Daoy (cell line): Measurements from ENCODE around the gene NMD3. TPM values are rescaled to one million over a fixed set of nuclear protein-coding genes. Genes with fewer than 3 reads are reported as not detected.
"Not testable (repeated sequence)": the region's sequence is repeated elsewhere in the genome, so short reads cannot be mapped to it uniquely, and the experiment has no call there.

Experiments used
- DNase-seq: peaks from one replicate; pipeline ENCODE4 v3.0.0-alpha.2; 2015; ENCODE audit warnings: low read depth
- total RNA-seq: library from RNA; depleted of rRNA; stranded (reverse); fragments of >200 nt; shearing (Covaris generic); gene quantifications from 2 replicates; pipeline ENCODE4 v1.2.3, GENCODE V29; 2014; rRNA removed

Gene NMD3
- total RNA-seq, 1 experiment from 2014 or later = 77.4 TPM

- no peak for DNase-seq
Measured at GRCh38 chr3:161275919-161276318, 54.8 kb downstream of the NMD3 start.

GRCh38 chr3:161282387-161282786 lies 61.3 kb downstream of the NMD3 start:
- DNase-seq = not testable (repeated sequence)

- no peak for DNase-seq
Measured at GRCh38 chr3:161284989-161285388, 63.9 kb downstream of the NMD3 start.

GRCh38 chr3:161289174-161289573 lies 68.1 kb downstream of the NMD3 start:
- DNase-seq = no peak

- peak; percentile 28 for DNase-seq
Measured at GRCh38 chr3:161291191-161291901, 70.2 kb downstream of the NMD3 start.

DNA sequence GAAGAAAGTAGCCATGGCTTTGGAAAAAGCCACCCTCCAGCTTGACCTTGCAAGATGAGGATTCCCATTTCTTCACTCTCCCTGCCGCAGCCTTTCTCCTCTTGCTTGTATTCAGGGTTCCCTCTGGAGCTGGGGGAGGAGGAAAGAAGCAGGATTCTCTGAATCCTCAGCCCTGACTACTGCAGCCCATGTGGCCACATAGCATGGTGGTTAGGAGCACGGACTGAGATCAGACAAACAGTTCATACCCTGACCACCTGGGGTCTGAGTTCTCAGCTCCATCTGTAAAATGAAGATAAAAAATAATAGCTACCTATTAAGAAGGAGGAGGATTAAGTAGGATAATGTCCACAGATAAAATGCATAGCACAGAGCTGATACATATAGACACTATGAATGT lies 72.3 kb downstream of the NMD3 start:
- no peak for DNase-seq

GRCh38 chr3:161295325-161295724 lies 74.2 kb downstream of the NMD3 start:
- DNase-seq = peak; percentile 68

GRCh38 chr3:161296814-161297213 lies 75.7 kb downstream of the NMD3 start:
- no peak for DNase-seq

Other genes starting within 250 kb of the NMD3 start
- gene B3GALNT1, start 116.0 kb upstream of the NMD3 start, total RNA-seq = 23.1 and 28.4 TPM in 2 replicates
- gene SPTSSB, start 150.2 kb downstream of the NMD3 start, total RNA-seq = not detected in 2 replicates